WERI-Rb-1 (cell line): ENCODE results near the gene PTGDS.

ENCODE experiments used
- DNase-seq: peaks from one replicate; pipeline ENCODE4 v3.0.0-alpha.2; 2020
- H3K27ac ChIP-seq: fragments of 250-450 bp; sonication (Bioruptor Pico); 2 replicates; pipeline ENCODE4 v1.5.1; 2020; ENCODE audit warnings: mild to moderate bottlenecking, moderate library complexity
- H3K27me3 ChIP-seq: fragments of 250-450 bp; sonication (Bioruptor Pico); 2 replicates; pipeline ENCODE4 v1.5.1; 2021; ENCODE audit warnings: mild to moderate bottlenecking, low read depth, moderate library complexity; ENCODE audit not compliant: insufficient read depth, severe bottlenecking
- H3K36me3 ChIP-seq: fragments of 250-450 bp; sonication (Bioruptor Pico); 2 replicates; pipeline ENCODE4 v1.5.1; 2020; ENCODE audit warnings: mild to moderate bottlenecking, moderate library complexity
- H3K4me3 ChIP-seq: 2 replicates; pipeline ENCODE4 v1.5.1; 2011; ENCODE audit warnings: low read depth, mild to moderate bottlenecking, control low read depth, low read length
- H3K9me3 ChIP-seq: fragments of 250-450 bp; sonication (Bioruptor Pico); 2 replicates; pipeline ENCODE4 v1.5.1; 2021; ENCODE audit warnings: mild to moderate bottlenecking, moderate library complexity; ENCODE audit not compliant: severe bottlenecking
- CTCF ChIP-seq: IDR thresholded peaks from 2 replicates; pipeline ENCODE4 v1.5.1; 2011; ENCODE audit warnings: low read depth, mild to moderate bottlenecking, control low read depth, inconsistent platforms, low read length

PTGDS gene

GRCh38 chr9:137009217-137009616 is 31.9 kb downstream of the PTGDS start:
- no peak for DNase-seq
- Histone ChIP-seq H3K4me3 (no peak overlapping the region), H3K27me3 (no peaks in the 10 kb centered on the region), H3K9me3 (peaks cover 2% of the 10 kb centered on the region), H3K27ac (no peak overlapping the region), H3K36me3 (peaks cover 14% of the 10 kb centered on the region)
- TF ChIP-seq CTCF: no peak

- TF ChIP-seq CTCF: no peak
Measured at GRCh38 chr9:137009938-137010732, 32.8 kb downstream of the PTGDS start.

GRCh38 chr9:137011156-137011555 is 33.9 kb downstream of the PTGDS start:
- Histone ChIP-seq H3K36me3 (peaks cover 26% of the 10 kb centered on the region), H3K27ac (no peak overlapping the region), H3K4me3 (no peak overlapping the region), H3K9me3 (no peaks in the 10 kb centered on the region), H3K27me3 (no peaks in the 10 kb centered on the region)
- DNase-seq: no peak
- no peak for TF ChIP-seq CTCF

More at GRCh38 chr9:137009938-137010732, 32.8 kb downstream of the PTGDS start:
- no peaks in the 10 kb centered on the region for H3K9me3 ChIP-seq
- H3K27ac ChIP-seq: no peak overlapping the region
- H3K4me3 ChIP-seq: no peak overlapping the region
- no peak for DNase-seq
- H3K27me3 ChIP-seq: no peaks in the 10 kb centered on the region
- peaks cover 18% of the 10 kb centered on the region for H3K36me3 ChIP-seq

- TF ChIP-seq CTCF: no peak
- Histone ChIP-seq H3K27me3 (no peaks in the 10 kb centered on the region), H3K4me3 (no peak overlapping the region), H3K9me3 (no peaks in the 10 kb centered on the region), H3K27ac (no peak overlapping the region), H3K36me3 (peaks cover 34% of the 10 kb centered on the region)
- DNase-seq: no peak
Measured at GRCh38 chr9:137011907-137012675, 34.8 kb downstream of the PTGDS start.

GRCh38 chr9:137012694-137013570 is 35.6 kb downstream of the PTGDS start:
- Histone ChIP-seq H3K27me3 (no peaks in the 10 kb centered on the region), H3K4me3 (no peak overlapping the region), H3K27ac (no peak overlapping the region), H3K9me3 (no peaks in the 10 kb centered on the region), H3K36me3 (peaks cover 41% of the 10 kb centered on the region)
- DNase-seq: no peak
- no peak for TF ChIP-seq CTCF
